Measurements from ENCODE around the gene MYO3B.

Gene MYO3B

GRCh38 chr2:170695521-170696410, 517.8 kb downstream of the MYO3B start:
- DNase-seq (ENCODE audit: low read depth), result no peak

DNA sequence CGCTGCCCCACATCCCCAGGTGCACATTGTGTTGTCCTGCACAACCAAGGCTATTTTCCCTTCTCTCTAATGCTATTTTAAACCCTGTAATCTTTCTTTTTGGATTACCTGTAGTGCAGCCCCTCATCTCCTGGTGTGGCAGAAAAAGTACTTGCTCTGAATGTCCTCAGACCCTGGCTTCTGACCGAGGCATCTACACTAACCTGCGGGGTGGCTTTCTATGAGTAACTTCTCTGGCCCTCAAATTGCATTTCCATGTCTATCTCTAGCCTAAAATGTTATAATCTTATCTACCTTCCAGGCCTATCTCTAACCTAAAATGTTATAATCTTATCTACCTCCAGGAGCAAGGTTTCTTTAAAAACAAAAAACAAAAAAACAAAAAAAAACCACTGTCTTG, 519.0 kb downstream of the MYO3B start:
- DNase-seq (ENCODE audit: low read depth), result no peak

GRCh38 chr2:170701011-170701410, 523.1 kb downstream of the MYO3B start:
- DNase-seq (ENCODE audit: low read depth), result no peak

- no peak for DNase-seq (ENCODE audit: low read depth)
Observed at GRCh38 chr2:170703776-170704476, 526.0 kb downstream of the MYO3B start.

Measured in amniotic epithelial cell (primary cell).